T-helper 17 cell (primary cell): ENCODE results near the gene LRRC55. TPM values are rescaled to one million over a fixed set of nuclear protein-coding genes. Genes with fewer than 3 reads are reported as not detected.

Experiments used
- ATAC-seq: fragments of 150-1000 bp; cut with Tn5 transposase; 2 replicates; pipeline ENCODE4 v1.10.0; 2021; ENCODE audit warnings: mild to moderate bottlenecking, moderate library complexity
- DNase-seq, 3 donors: peaks; one replicate each; pipeline versions ENCODE4 v3.0.0 to v3.0.0-alpha.2; 2020 to 2021
- H3K9me3 ChIP-seq: one replicate; pipeline ENCODE4 v1.7.0; 2013; ENCODE audit warnings: low read length, mild to moderate bottlenecking; ENCODE audit not compliant: control insufficient read depth, poor library complexity, severe bottlenecking
- H3K27ac Mint-ChIP-seq: one replicate; pipeline ENCODE4 v1.8.0; 2022; ENCODE audit warnings: mild to moderate bottlenecking, moderate library complexity, mixed read lengths
- H3K27me3 Mint-ChIP-seq: one replicate; pipeline ENCODE4 v1.8.0; 2022; ENCODE audit warnings: mixed read lengths
- H3K36me3 Mint-ChIP-seq: one replicate; pipeline ENCODE4 v1.8.0; 2022; ENCODE audit warnings: low read depth, mixed read lengths
- H3K4me1 Mint-ChIP-seq: one replicate; pipeline ENCODE4 v1.8.0; 2022; ENCODE audit warnings: mild to moderate bottlenecking, mixed read lengths
- H3K4me3 Mint-ChIP-seq: one replicate; pipeline ENCODE4 v1.8.0; 2022; ENCODE audit warnings: mild to moderate bottlenecking, moderate library complexity, mixed read lengths
- total RNA-seq, 4 donors: library from RNA in 2 of 4; stranded (reverse) in 2 of 4; gene quantifications; one replicate each; pipeline ENCODE4 v1.2.3 and lab custom pipeline; 2022 to 2026

The LRRC55 gene
- total RNA-seq, 2 donors from 2014 or later, result not detected

- peaks cover 3% of the 10 kb centered on the region for H3K36me3 Mint-ChIP-seq
- H3K27ac Mint-ChIP-seq, result no peak overlapping the region
- ATAC-seq, result no peak
- H3K4me1 Mint-ChIP-seq, result peaks cover 3% of the 10 kb centered on the region
- peaks cover 79% of the 10 kb centered on the region for H3K27me3 Mint-ChIP-seq
- no peak overlapping the region for H3K4me3 Mint-ChIP-seq
- H3K9me3 ChIP-seq, result no peaks in the 10 kb centered on the region
- DNase-seq, result no peak
Observed at GRCh38 chr11:57239348-57239747, 57.6 kb downstream of the LRRC55 start.

- ATAC-seq, result no peak
- no peak overlapping the region for H3K27ac Mint-ChIP-seq
- peaks cover 3% of the 10 kb centered on the region for H3K36me3 Mint-ChIP-seq
- peaks cover 9% of the 10 kb centered on the region for H3K4me1 Mint-ChIP-seq
- H3K27me3 Mint-ChIP-seq, result peaks cover 72% of the 10 kb centered on the region
- no peak for DNase-seq
- H3K4me3 Mint-ChIP-seq, result no peak overlapping the region
- no peaks in the 10 kb centered on the region for H3K9me3 ChIP-seq
Observed at GRCh38 chr11:57240007-57240406, 58.3 kb downstream of the LRRC55 start.

GRCh38 chr11:57240757-57241156, 59.0 kb downstream of the LRRC55 start:
- H3K4me1 Mint-ChIP-seq, result peaks cover 13% of the 10 kb centered on the region
- no peak for DNase-seq
- H3K36me3 Mint-ChIP-seq, result peaks cover 3% of the 10 kb centered on the region
- H3K27ac Mint-ChIP-seq, result no peak overlapping the region
- H3K4me3 Mint-ChIP-seq, result no peak overlapping the region
- H3K9me3 ChIP-seq, result no peaks in the 10 kb centered on the region
- no peak for ATAC-seq
- H3K27me3 Mint-ChIP-seq, result peaks cover 65% of the 10 kb centered on the region

Other genes with a start within 250 kb of the LRRC55 start
- not detected for gene OR5AK2, start 193.0 kb upstream of the LRRC55 start, total RNA-seq
- not detected for gene APLNR, start 55.3 kb downstream of the LRRC55 start, total RNA-seq
- gene TNKS1BP1, start 143.0 kb downstream of the LRRC55 start, total RNA-seq, result 10 to 100 TPM in 1 of 2 donors, 1 to 10 TPM in 1; 8.7 to 16.2 TPM
- 10 to 100 TPM; 46.4 to 47.2 TPM for gene SSRP1, start 153.9 kb downstream of the LRRC55 start, total RNA-seq
- gene P2RX3, start 156.4 kb downstream of the LRRC55 start, total RNA-seq, result not detected
- not detected for gene PRG3, start 199.2 kb downstream of the LRRC55 start, total RNA-seq
- under 1 TPM; 0.55 to 0.92 TPM for gene PRG2, start 208.7 kb downstream of the LRRC55 start, total RNA-seq
- 10 to 100 TPM; 12.1 to 13.8 TPM for gene SLC43A3, start 245.2 kb downstream of the LRRC55 start, total RNA-seq